Neuronal stem cell (in vitro differentiated cells): ENCODE measurements around the gene TRPM3.

ENCODE experiments used
- DNase-seq: peaks from one replicate; pipeline ENCODE4 v3.0.0-alpha.2; 2013; ENCODE audit warnings: low spot score
- H2AFZ ChIP-seq: one replicate; pipeline ENCODE4 v1.6.1; 2013; ENCODE audit warnings: mild to moderate bottlenecking, low read length, inconsistent platforms
- H2AK5ac ChIP-seq: 2 replicates; pipeline ENCODE4 v1.6.1; 2013; ENCODE audit warnings: low read depth, mild to moderate bottlenecking, inconsistent platforms, low read length, moderate library complexity, mixed read lengths
- H2BK120ac ChIP-seq: 2 replicates; pipeline ENCODE4 v1.6.1; 2013; ENCODE audit warnings: low read depth, mild to moderate bottlenecking, inconsistent platforms, low read length, moderate library complexity, mixed read lengths
- H2BK12ac ChIP-seq: one replicate; pipeline ENCODE4 v1.6.1; 2013; ENCODE audit warnings: low read length, inconsistent platforms
- H2BK15ac ChIP-seq: 2 replicates; pipeline ENCODE4 v1.6.1; 2013; ENCODE audit warnings: mild to moderate bottlenecking, low read length, inconsistent platforms, mixed read lengths
- H2BK5ac ChIP-seq: one replicate; pipeline ENCODE4 v1.6.1; 2013; ENCODE audit warnings: inconsistent platforms, mild to moderate bottlenecking, low read length, moderate library complexity
- H3K14ac ChIP-seq: one replicate; pipeline ENCODE4 v1.6.1; 2013; ENCODE audit warnings: low read length, inconsistent platforms
- H3K18ac ChIP-seq: 2 replicates; pipeline ENCODE4 v1.6.1; 2013; ENCODE audit warnings: low read length, inconsistent platforms
- H3K23ac ChIP-seq: 2 replicates; pipeline ENCODE4 v1.6.1; 2013; ENCODE audit warnings: low read depth, mild to moderate bottlenecking, mixed read lengths, low read length, inconsistent platforms; ENCODE audit not compliant: poor library complexity
- H3K27ac ChIP-seq: replicated peaks from 3 replicates; pipeline ENCODE4 v1.5.1; 2013; ENCODE audit warnings: low read length, inconsistent platforms
- H3K27me3 ChIP-seq, 3 experiments: 2 replicates each; pipeline ENCODE4 v1.6.1; 2013; ENCODE audit warnings: low read length in 3 of 3, mild to moderate bottlenecking in 2 of 3, inconsistent platforms in 1 of 3, low read depth in 1 of 3, mixed read lengths in 1 of 3, moderate library complexity in 1 of 3; ENCODE audit not compliant: control insufficient read depth in 3 of 3, insufficient read depth in 3 of 3
- H3K36me3 ChIP-seq, 2 donors: replicated peaks in 1 of 2; 2 replicates each; pipeline ENCODE4 v1.6.1; 2013; ENCODE audit warnings: low read length in 2 of 2; ENCODE audit not compliant: control insufficient read depth in 2 of 2, insufficient read depth in 2 of 2
- H3K4ac ChIP-seq: 2 replicates; pipeline ENCODE4 v1.6.1; 2013; ENCODE audit warnings: inconsistent platforms, mild to moderate bottlenecking, low read length, moderate library complexity
- H3K4me1 ChIP-seq, 2 donors: 1 replicate in 1 of 2; 2 replicates in 1 of 2; pipeline ENCODE4 v1.6.1; 2013; ENCODE audit warnings: low read length in 2 of 2, low read depth in 1 of 2; ENCODE audit not compliant: control insufficient read depth in 2 of 2, insufficient read depth in 1 of 2
- H3K4me2 ChIP-seq: one replicate; pipeline ENCODE4 v1.6.1; 2013; ENCODE audit warnings: mild to moderate bottlenecking, low read length, inconsistent platforms; ENCODE audit not compliant: insufficient read depth, poor library complexity, severe bottlenecking
- H3K4me3 ChIP-seq, 2 donors: 2 replicates each; pipeline ENCODE4 v1.5.1; 2013; ENCODE audit warnings: low read length in 2 of 2, mild to moderate bottlenecking in 2 of 2, inconsistent platforms in 1 of 2, moderate library complexity in 1 of 2
- H3K79me1 ChIP-seq: one replicate; pipeline ENCODE4 v1.6.1; 2013; ENCODE audit warnings: low read depth, mild to moderate bottlenecking, inconsistent platforms, low read length, moderate library complexity
- H3K9ac ChIP-seq: one replicate; pipeline ENCODE4 v1.6.1; 2013; ENCODE audit warnings: mild to moderate bottlenecking, low read depth, low read length, inconsistent platforms; ENCODE audit not compliant: poor library complexity
- H3K9me3 ChIP-seq, 2 donors: replicated peaks in 1 of 2; 2 replicates each; pipeline versions ENCODE3 to v1.6.1; 2013; ENCODE audit warnings: low read length in 2 of 2, mild to moderate bottlenecking in 2 of 2, inconsistent platforms in 1 of 2, low read depth in 1 of 2, mixed read lengths in 1 of 2, moderate library complexity in 1 of 2; ENCODE audit not compliant: control insufficient read depth in 2 of 2, insufficient read depth in 1 of 2
- H4K8ac ChIP-seq: one replicate; pipeline ENCODE4 v1.6.1; 2013; ENCODE audit warnings: low read depth, mild to moderate bottlenecking, inconsistent platforms, low read length, moderate library complexity
- H4K91ac ChIP-seq: one replicate; pipeline ENCODE4 v1.6.1; 2013; ENCODE audit warnings: low read length, low read depth, mild to moderate bottlenecking, inconsistent platforms; ENCODE audit not compliant: poor library complexity
- WGBS, 2 donors: extraction: QIAGEN DNeasy Blood & Tissue Kit; methylation state at CpG; one replicate each; pipeline ENCODE4 v1.1.7; 2013; ENCODE audit warnings: missing lambda C conversion rate in 2 of 2, mixed read lengths in 1 of 2; ENCODE audit not compliant: insufficient read length in 2 of 2, insufficient replicate concordance in 1 of 2; ENCODE audit errors: extremely low coverage in 2 of 2; 5-methylcytosine and 5-hydroxymethylcytosine counted together

The TRPM3 gene

GRCh38 chr9:70534471-70534870 lies 587.0 kb downstream of the TRPM3 start:
- Histone ChIP-seq H3K27ac (no peak overlapping the region), H2BK120ac (no peak overlapping the region), H4K91ac (no peak overlapping the region), H3K4me1 (no peaks in the 10 kb centered on the region), H2BK15ac (no peak overlapping the region), H3K4me2 (no peak overlapping the region), H2BK5ac (no peak overlapping the region), H3K4me3 (no peak overlapping the region), H3K36me3 (peaks cover 0 to 8% of the 10 kb centered on the region in 2 donors), H3K79me1 (no peaks in the 10 kb centered on the region), H2AK5ac (no peak overlapping the region), H2AFZ (no peak overlapping the region), H3K14ac (no peak overlapping the region), H4K8ac (no peak overlapping the region), H3K18ac (no peak overlapping the region), H2BK12ac (no peak overlapping the region), H3K27me3 (no peaks in the 10 kb centered on the region), H3K9ac (no peak overlapping the region), H3K23ac (no peak overlapping the region), H3K4ac (no peak overlapping the region), H3K9me3 (no peaks in the 10 kb centered on the region)
- no peak for DNase-seq

- Histone ChIP-seq H2BK120ac (no peak overlapping the region), H3K9ac (no peak overlapping the region), H3K18ac (no peak overlapping the region), H4K8ac (no peak overlapping the region), H3K27ac (no peak overlapping the region), H2AK5ac (no peak overlapping the region), H3K79me1 (no peaks in the 10 kb centered on the region), H3K4me1 (no peaks in the 10 kb centered on the region), H3K4me2 (no peak overlapping the region), H3K27me3 (no peaks in the 10 kb centered on the region), H3K36me3 (peaks cover 0 to 8% of the 10 kb centered on the region in 2 donors), H3K4ac (no peak overlapping the region), H2BK15ac (no peak overlapping the region), H4K91ac (no peak overlapping the region), H2AFZ (no peak overlapping the region), H2BK5ac (no peak overlapping the region), H3K4me3 (no peak overlapping the region), H3K9me3 (no peaks in the 10 kb centered on the region), H3K14ac (no peak overlapping the region), H2BK12ac (no peak overlapping the region), H3K23ac (no peak overlapping the region)
- no CpG with 5 or more reads among the region's 4 CpGs for WGBS, 2 donors
- DNase-seq = no peak
Observed at GRCh38 chr9:70534061-70534460, 587.4 kb downstream of the TRPM3 start.

GRCh38 chr9:70533492-70533891 lies 587.9 kb downstream of the TRPM3 start:
- Histone ChIP-seq H3K4me3 (no peak overlapping the region), H2BK12ac (no peak overlapping the region), H3K4me2 (no peak overlapping the region), H3K4ac (no peak overlapping the region), H3K27me3 (no peaks in the 10 kb centered on the region), H2AK5ac (no peak overlapping the region), H3K4me1 (no peaks in the 10 kb centered on the region), H3K14ac (no peak overlapping the region), H3K23ac (no peak overlapping the region), H3K18ac (no peak overlapping the region), H4K91ac (no peak overlapping the region), H2BK15ac (no peak overlapping the region), H3K27ac (no peak overlapping the region), H2BK5ac (no peak overlapping the region), H2BK120ac (no peak overlapping the region), H3K9ac (no peak overlapping the region), H3K9me3 (no peaks in the 10 kb centered on the region), H2AFZ (no peak overlapping the region), H3K36me3 (peaks cover 0 to 8% of the 10 kb centered on the region in 2 donors), H3K79me1 (no peaks in the 10 kb centered on the region), H4K8ac (no peak overlapping the region)
- WGBS, 2 donors = no CpG with 5 or more reads among the region's 5 CpGs
- DNase-seq = no peak

- Histone ChIP-seq H3K9ac (no peak overlapping the region), H3K14ac (no peak overlapping the region), H3K36me3 (peaks cover 0 to 8% of the 10 kb centered on the region in 2 donors), H3K4me3 (no peak overlapping the region), H2BK5ac (no peak overlapping the region), H3K18ac (no peak overlapping the region), H3K4ac (no peak overlapping the region), H3K4me1 (no peaks in the 10 kb centered on the region), H3K27ac (no peak overlapping the region), H2AFZ (no peak overlapping the region), H3K9me3 (no peaks in the 10 kb centered on the region), H2BK15ac (no peak overlapping the region), H2BK120ac (no peak overlapping the region), H3K4me2 (no peak overlapping the region), H3K23ac (no peak overlapping the region), H3K79me1 (no peaks in the 10 kb centered on the region), H2AK5ac (no peak overlapping the region), H3K27me3 (no peaks in the 10 kb centered on the region), H4K8ac (no peak overlapping the region), H2BK12ac (no peak overlapping the region), H4K91ac (no peak overlapping the region)
- no peak for DNase-seq
- no CpG with 5 or more reads among the region's 6 CpGs for WGBS, 2 donors
Observed at GRCh38 chr9:70532716-70533115, 588.7 kb downstream of the TRPM3 start.
